Measurements from ENCODE around the gene NBL1.

DNA sequence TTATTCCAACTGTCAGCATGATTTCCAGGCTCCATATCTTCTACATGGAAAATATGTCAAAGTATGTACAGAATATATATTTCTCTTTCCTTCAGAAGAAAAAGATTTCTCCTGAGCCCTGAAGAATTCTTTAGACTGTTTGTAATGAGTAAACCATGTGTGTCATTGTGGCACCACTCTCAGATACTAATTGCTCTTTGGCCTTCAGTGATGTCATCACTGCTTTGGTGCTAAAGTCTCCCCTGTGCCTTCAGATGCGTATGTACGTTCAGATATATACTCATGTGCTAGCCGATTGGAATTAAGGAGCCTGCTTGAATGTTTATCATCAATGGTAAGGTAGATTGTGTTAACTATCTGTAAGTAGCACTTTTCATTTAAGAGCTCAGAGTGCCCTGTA lies 20.6 kb upstream of the NBL1 start:
- no peak for TF ChIP-seq EZH2 (IDR thresholded peaks at IDR 0.05; ENCODE audit: low read depth)
- TF ChIP-seq, protein P1, sequence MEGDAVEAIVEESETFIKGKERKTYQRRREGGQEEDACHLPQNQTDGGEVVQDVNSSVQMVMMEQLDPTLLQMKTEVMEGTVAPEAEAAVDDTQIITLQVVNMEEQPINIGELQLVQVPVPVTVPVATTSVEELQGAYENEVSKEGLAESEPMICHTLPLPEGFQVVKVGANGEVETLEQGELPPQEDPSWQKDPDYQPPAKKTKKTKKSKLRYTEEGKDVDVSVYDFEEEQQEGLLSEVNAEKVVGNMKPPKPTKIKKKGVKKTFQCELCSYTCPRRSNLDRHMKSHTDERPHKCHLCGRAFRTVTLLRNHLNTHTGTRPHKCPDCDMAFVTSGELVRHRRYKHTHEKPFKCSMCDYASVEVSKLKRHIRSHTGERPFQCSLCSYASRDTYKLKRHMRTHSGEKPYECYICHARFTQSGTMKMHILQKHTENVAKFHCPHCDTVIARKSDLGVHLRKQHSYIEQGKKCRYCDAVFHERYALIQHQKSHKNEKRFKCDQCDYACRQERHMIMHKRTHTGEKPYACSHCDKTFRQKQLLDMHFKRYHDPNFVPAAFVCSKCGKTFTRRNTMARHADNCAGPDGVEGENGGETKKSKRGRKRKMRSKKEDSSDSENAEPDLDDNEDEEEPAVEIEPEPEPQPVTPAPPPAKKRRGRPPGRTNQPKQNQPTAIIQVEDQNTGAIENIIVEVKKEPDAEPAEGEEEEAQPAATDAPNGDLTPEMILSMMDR (conservative IDR thresholded peaks at IDR 0.05), result no peak

Data from PC-9 (cell line).